ENCODE data around the gene CH25H. TPM values are rescaled to one million over a fixed set of nuclear protein-coding genes. Genes with fewer than 3 reads are reported as not detected.

The CH25H gene
- total and polyA plus RNA-seq, 7 experiments from 2014 or later, result 0.11 to 0.34 TPM; not detected in 5

DNA sequence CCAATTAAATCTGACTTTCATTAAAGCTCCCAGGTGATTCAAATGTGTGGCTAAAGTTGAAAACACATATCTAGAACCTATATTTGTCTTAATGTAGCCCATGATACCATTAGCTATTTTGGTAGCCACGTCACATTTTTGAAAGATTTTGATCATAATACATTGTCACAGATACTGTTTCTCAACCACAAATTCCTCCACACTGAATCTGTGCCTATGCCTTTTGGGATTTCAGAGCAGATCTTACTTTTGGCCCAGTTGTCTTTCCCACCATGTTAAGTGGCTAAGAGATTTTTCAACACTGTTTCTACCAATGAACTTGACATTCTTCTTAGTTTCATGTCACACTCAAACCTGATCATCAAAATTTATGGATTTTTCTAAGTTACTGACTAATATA lies 47.4 kb downstream of the CH25H start:
- CTCF ChIA-PET, result no interaction called here
- peaks cover 0 to 1% (median 0%) of the 10 kb centered on the region in 11 donors for H3K9me3 Mint-ChIP-seq
- peaks cover 0 to 59% (median 14%) of the 10 kb centered on the region in 5 donors for H3K27me3 Mint-ChIP-seq
- no peak overlapping the region for H3K4me3 ChIP-seq (ENCODE audit: low read length)
- no peaks in the 10 kb centered on the region for H3K36me3 ChIP-seq (ENCODE audit: control insufficient read depth in 2 of 3, insufficient read depth in 3 of 3, low read length in 3 of 3)
- POLR2A ChIA-PET, result no interaction called here
- no peak overlapping the region for H3K4me3 Mint-ChIP-seq
- H3K27ac ChIP-seq (ENCODE audit: low read depth, low read length), result no peak overlapping the region
- intact Hi-C loops (cut with micrococcal nuclease), result no loop called here
- H3K4me1 Mint-ChIP-seq, result peaks cover 6 to 24% (median 18%) of the 10 kb centered on the region in 7 donors
- H3K27me3 ChIP-seq (ENCODE audit: control insufficient read depth in 2 of 2, insufficient read depth in 2 of 2, low read length in 2 of 2), result no peaks in the 10 kb centered on the region
- no peak overlapping the region for H3K27ac Mint-ChIP-seq
- DNase-seq (no peak), ATAC-seq (no peak)
- peaks cover 5 to 8% of the 10 kb centered on the region in 2 donors for H3K4me1 ChIP-seq (ENCODE audit: control insufficient read depth in 2 of 2, insufficient read depth in 2 of 2, low read length in 2 of 2)
- no peaks in the 10 kb centered on the region for H3K9me3 ChIP-seq (ENCODE audit: control insufficient read depth in 2 of 3, low read length in 3 of 3)
- no peaks in the 10 kb centered on the region for H3K36me3 Mint-ChIP-seq

DNA sequence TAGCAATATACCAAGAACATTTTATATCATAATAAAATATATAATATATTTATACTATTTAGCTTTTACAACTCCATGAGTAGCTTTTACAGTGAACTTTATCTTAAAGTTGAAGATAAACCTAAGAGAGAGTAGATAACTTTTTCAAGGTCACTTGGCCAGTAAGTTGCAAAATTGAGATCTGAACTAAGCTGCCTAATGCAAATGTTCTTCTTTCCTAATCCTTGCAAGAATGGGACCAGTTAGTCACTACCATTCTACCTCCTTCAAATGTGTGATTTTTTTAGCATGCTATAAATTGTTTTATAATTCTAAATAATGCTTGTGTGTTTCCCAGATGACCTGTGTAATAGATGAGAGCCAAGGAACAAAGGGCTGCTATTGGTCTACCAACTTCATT lies 47.8 kb downstream of the CH25H start:
- Histone ChIP-seq H3K4me1 (ENCODE audit: control insufficient read depth in 2 of 2, insufficient read depth in 2 of 2, low read length in 2 of 2) (peaks cover 5 to 6% of the 10 kb centered on the region in 2 donors), H3K4me3 (ENCODE audit: low read length) (no peak overlapping the region), H3K27me3 (ENCODE audit: control insufficient read depth in 2 of 2, insufficient read depth in 2 of 2, low read length in 2 of 2) (no peaks in the 10 kb centered on the region), H3K27ac (ENCODE audit: low read depth, low read length) (no peak overlapping the region), H3K36me3 (ENCODE audit: control insufficient read depth in 2 of 3, insufficient read depth in 3 of 3, low read length in 3 of 3) (no peaks in the 10 kb centered on the region), H3K9me3 (ENCODE audit: control insufficient read depth in 2 of 3, low read length in 3 of 3) (no peaks in the 10 kb centered on the region)
- no peak overlapping the region for H3K4me3 Mint-ChIP-seq
- H3K9me3 Mint-ChIP-seq, result peaks cover 0 to 1% (median 0%) of the 10 kb centered on the region in 11 donors
- H3K36me3 Mint-ChIP-seq, result no peaks in the 10 kb centered on the region
- ChIA-PET CTCF (no interaction called here), POLR2A (no interaction called here)
- ATAC-seq (no peak), DNase-seq (no peak)
- intact Hi-C loops (cut with micrococcal nuclease), result no loop called here
- no peak overlapping the region for H3K27ac Mint-ChIP-seq
- peaks cover 2 to 20% (median 14%) of the 10 kb centered on the region in 7 donors for H3K4me1 Mint-ChIP-seq
- peaks cover 0 to 60% (median 11%) of the 10 kb centered on the region in 5 donors for H3K27me3 Mint-ChIP-seq

DNA sequence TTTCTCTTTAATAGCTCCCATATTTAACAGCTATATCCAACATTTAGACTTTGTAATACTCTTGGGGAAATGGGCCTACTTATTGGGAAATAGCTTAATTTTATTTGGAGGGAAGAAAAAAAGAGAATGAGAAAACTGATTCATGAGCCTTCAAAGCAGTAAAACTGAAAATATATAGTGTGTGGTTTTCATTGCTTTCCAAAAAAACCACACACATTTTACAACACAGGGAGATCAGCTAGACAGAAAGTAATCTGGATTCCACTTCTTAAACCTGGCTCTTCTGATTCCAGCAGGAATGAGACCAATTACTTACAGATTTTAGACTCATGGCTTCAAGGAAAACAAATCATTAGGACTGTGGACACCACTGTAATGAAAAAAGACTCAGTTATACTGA lies 48.7 kb downstream of the CH25H start:
- no peaks in the 10 kb centered on the region for H3K9me3 ChIP-seq (ENCODE audit: control insufficient read depth in 2 of 3, low read length in 3 of 3)
- CTCF ChIA-PET, result no interaction called here

DNA sequence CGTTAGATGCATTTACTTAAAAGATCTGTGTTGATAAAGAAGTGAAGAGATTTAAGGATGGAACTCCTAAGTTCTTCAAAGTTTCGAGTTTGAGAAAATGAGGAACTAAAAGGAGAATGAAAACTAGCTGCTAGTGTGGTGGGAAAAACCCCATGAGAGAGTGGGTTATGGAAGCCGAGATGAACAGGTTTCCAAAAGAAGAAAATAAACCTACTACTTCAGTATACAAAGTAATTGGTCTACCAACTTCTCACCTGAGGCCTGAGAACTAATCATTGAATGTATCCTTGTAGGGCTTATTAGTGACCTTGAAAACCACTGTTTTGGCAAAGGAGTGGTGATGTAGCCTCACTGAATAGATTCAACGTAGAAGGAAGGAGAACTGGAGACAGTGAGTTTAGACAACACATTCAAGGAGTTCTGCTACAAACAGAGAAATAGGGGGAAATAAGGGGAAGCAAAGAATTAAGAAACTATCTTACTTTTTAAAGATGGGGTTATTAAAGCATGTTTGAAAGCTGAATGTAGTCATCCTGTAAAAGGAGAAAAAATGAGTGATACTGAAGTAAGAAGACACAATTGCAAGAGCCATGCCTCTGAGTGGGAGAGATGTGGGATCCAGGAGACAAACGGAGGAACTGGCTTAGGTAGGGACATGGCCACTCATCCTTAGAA lies 50.8 kb downstream of the CH25H start:
- Mint-ChIP-seq H3K36me3 (no peaks in the 10 kb centered on the region), H3K27ac (no peak overlapping the region), H3K9me3 (peaks cover 0 to 1% (median 0%) of the 10 kb centered on the region in 11 donors), H3K4me3 (no peak overlapping the region), H3K27me3 (peaks cover 0 to 67% (median 11%) of the 10 kb centered on the region in 5 donors), H3K4me1 (peaks cover 0 to 6% (median 0%) of the 10 kb centered on the region in 7 donors)
- ATAC-seq (no peak), DNase-seq (no peak)
- CTCF ChIA-PET, result no interaction called here
- Histone ChIP-seq H3K4me1 (ENCODE audit: control insufficient read depth in 2 of 2, insufficient read depth in 2 of 2, low read length in 2 of 2) (no peaks in the 10 kb centered on the region), H3K4me3 (ENCODE audit: low read length) (no peak overlapping the region), H3K9me3 (ENCODE audit: control insufficient read depth in 2 of 3, low read length in 3 of 3) (no peaks in the 10 kb centered on the region), H3K27ac (ENCODE audit: low read depth, low read length) (no peak overlapping the region), H3K36me3 (ENCODE audit: control insufficient read depth in 2 of 3, insufficient read depth in 3 of 3, low read length in 3 of 3) (no peaks in the 10 kb centered on the region), H3K27me3 (ENCODE audit: control insufficient read depth in 2 of 2, insufficient read depth in 2 of 2, low read length in 2 of 2) (no peaks in the 10 kb centered on the region)
- POLR2A ChIA-PET, result no interaction called here
- intact Hi-C loops (cut with micrococcal nuclease), result no loop called here

More for the DNA sequence above, 48.7 kb downstream of the CH25H start:
- Mint-ChIP-seq H3K4me3 (no peak overlapping the region), H3K4me1 (peaks cover 0 to 11% (median 5%) of the 10 kb centered on the region in 7 donors), H3K27ac (no peak overlapping the region), H3K27me3 (peaks cover 0 to 65% (median 11%) of the 10 kb centered on the region in 5 donors), H3K36me3 (no peaks in the 10 kb centered on the region), H3K9me3 (peaks cover 0 to 1% (median 0%) of the 10 kb centered on the region in 11 donors)
- Histone ChIP-seq H3K36me3 (ENCODE audit: control insufficient read depth in 2 of 3, insufficient read depth in 3 of 3, low read length in 3 of 3) (no peaks in the 10 kb centered on the region), H3K27ac (ENCODE audit: low read depth, low read length) (no peak overlapping the region), H3K27me3 (ENCODE audit: control insufficient read depth in 2 of 2, insufficient read depth in 2 of 2, low read length in 2 of 2) (no peaks in the 10 kb centered on the region), H3K4me3 (ENCODE audit: low read length) (no peak overlapping the region), H3K4me1 (ENCODE audit: control insufficient read depth in 2 of 2, insufficient read depth in 2 of 2, low read length in 2 of 2) (peaks cover 4% of the 10 kb centered on the region in 2 donors)
- ATAC-seq (no peak), DNase-seq (no peak)
- intact Hi-C loops (cut with micrococcal nuclease), result no loop called here
- POLR2A ChIA-PET, result no interaction called here

Other genes with a start within 250 kb of the CH25H start
- 10 to 100 TPM in 2 of 5 experiments, 1 to 10 TPM in 3; 5.6 to 67.4 (median 8.3) TPM for gene FAS, start 216.5 kb downstream of the CH25H start, total RNA-seq
- gene FAS, start 216.5 kb downstream of the CH25H start, polyA plus RNA-seq, result 1 to 10 TPM; 2.1 to 3.0 TPM
- gene LIPA, start 44.5 kb upstream of the CH25H start, total RNA-seq, result 10 to 100 TPM; 19.9 to 49.9 (median 48.3) TPM
- 10 to 100 TPM; 95.8 to 97.8 TPM for gene LIPA, start 44.5 kb upstream of the CH25H start, polyA plus RNA-seq
- gene IFIT2, start 94.7 kb upstream of the CH25H start, total RNA-seq, result 10 to 100 TPM in 1 of 5 experiments, 1 to 10 TPM in 4; 6.0 to 16.4 (median 8.4) TPM
- 1 to 10 TPM; 4.4 to 9.9 TPM for gene IFIT2, start 94.7 kb upstream of the CH25H start, polyA plus RNA-seq
- gene IFIT3, start 120.7 kb upstream of the CH25H start, total RNA-seq, result 10 to 100 TPM in 1 of 5 experiments, 1 to 10 TPM in 4; 1.8 to 22.3 (median 3.2) TPM
- 10 to 100 TPM in 1 of 2 donors, 1 to 10 TPM in 1; 4.1 to 13.1 TPM for gene IFIT3, start 120.7 kb upstream of the CH25H start, polyA plus RNA-seq
- gene IFIT1B, start 170.7 kb upstream of the CH25H start, total RNA-seq, result not detected
- under 1 TPM in 1 of 2 donors, not detected in 1; 0.44 TPM for gene IFIT1B, start 170.7 kb upstream of the CH25H start, polyA plus RNA-seq
- 10 to 100 TPM in 1 of 5 experiments, 1 to 10 TPM in 4; 1.7 to 15.7 (median 6.5) TPM for gene IFIT1, start 185.3 kb upstream of the CH25H start, total RNA-seq
- 10 to 100 TPM in 1 of 2 donors, 1 to 10 TPM in 1; 4.7 to 16.5 TPM for gene IFIT1, start 185.3 kb upstream of the CH25H start, polyA plus RNA-seq
- gene IFIT5, start 207.3 kb upstream of the CH25H start, total RNA-seq, result 10 to 100 TPM; 13.1 to 34.0 (median 24.8) TPM
- 10 to 100 TPM; 13.0 to 15.1 TPM for gene IFIT5, start 207.3 kb upstream of the CH25H start, polyA plus RNA-seq